SK-N-SH treated with all-trans-retinoic acid at 6 μM for 48 hours (cell line): Measurements from ENCODE around the gene KLHL29.

Experiments
- ARNTL ChIP-seq: fragments of 450-650 bp; formaldehyde crosslinking; IDR thresholded peaks from 2 replicates; pipeline ENCODE4 v1.5.0; 2020; ENCODE audit warnings: low read depth, mild to moderate bottlenecking, moderate library complexity, borderline replicate concordance
- RARB ChIP-seq: fragments of 250-450 bp; sonication (Bioruptor Pico); IDR thresholded peaks from 2 replicates; pipeline ENCODE4 v1.8.0; 2021; ENCODE audit warnings: mild to moderate bottlenecking, moderate library complexity
- ZFP3 ChIP-seq: fragments of 250-450 bp; sonication (Bioruptor Pico); IDR thresholded peaks from 2 replicates; pipeline ENCODE4 v1.5.0; 2020; ENCODE audit warnings: mild to moderate bottlenecking, moderate library complexity
- TF ChIP-seq, protein P1 (sequence below): fragments of 250-450 bp; sonication (Bioruptor Pico); IDR thresholded peaks from 2 replicates; pipeline ENCODE4 v1.8.0; 2020; ENCODE audit warnings: mild to moderate bottlenecking, moderate library complexity, borderline replicate concordance

DNA sequence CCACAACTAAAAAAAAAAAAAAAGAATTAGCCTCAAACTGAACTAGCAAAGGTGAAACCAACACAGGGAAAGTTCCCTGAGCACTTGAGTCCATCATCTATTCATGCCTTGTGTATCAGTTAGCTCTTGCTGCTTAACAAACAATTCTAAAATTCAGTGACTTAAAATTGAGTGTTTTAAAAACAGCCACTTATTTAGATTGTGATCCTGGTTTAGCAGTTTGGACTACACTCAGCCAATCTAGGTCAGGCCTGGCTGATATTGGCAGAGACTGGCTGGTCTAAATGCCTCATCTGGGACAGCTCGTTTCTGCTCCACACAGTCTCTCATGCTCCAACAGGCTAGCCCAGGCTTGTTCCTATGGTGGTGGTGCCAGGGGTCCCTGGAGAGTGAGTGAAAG lies 294.1 kb downstream of the KLHL29 start:
- no peak for TF ChIP-seq ARNTL (CRISPR knock-in tag)
- TF ChIP-seq ZFP3, result no peak
- TF ChIP-seq, protein P1, sequence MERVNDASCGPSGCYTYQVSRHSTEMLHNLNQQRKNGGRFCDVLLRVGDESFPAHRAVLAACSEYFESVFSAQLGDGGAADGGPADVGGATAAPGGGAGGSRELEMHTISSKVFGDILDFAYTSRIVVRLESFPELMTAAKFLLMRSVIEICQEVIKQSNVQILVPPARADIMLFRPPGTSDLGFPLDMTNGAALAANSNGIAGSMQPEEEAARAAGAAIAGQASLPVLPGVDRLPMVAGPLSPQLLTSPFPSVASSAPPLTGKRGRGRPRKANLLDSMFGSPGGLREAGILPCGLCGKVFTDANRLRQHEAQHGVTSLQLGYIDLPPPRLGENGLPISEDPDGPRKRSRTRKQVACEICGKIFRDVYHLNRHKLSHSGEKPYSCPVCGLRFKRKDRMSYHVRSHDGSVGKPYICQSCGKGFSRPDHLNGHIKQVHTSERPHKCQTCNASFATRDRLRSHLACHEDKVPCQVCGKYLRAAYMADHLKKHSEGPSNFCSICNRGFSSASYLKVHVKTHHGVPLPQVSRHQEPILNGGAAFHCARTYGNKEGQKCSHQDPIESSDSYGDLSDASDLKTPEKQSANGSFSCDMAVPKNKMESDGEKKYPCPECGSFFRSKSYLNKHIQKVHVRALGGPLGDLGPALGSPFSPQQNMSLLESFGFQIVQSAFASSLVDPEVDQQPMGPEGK (CRISPR knock-in tag), result no peak
- TF ChIP-seq RARB (CRISPR knock-in tag), result no peak
